ENCODE measurements around the gene ICA1L. TPM values are rescaled to one million over a fixed set of nuclear protein-coding genes. Genes with fewer than 3 reads are reported as not detected.

The ICA1L gene
- total and polyA plus RNA-seq, 2 experiments from 2014 or later, result 5.1 to 8.2 TPM

- Histone ChIP-seq H2AFZ (no peak overlapping the region), H3K36me3 (replicated peaks; ENCODE audit: insufficient read depth, low read depth) (no peaks in the 10 kb centered on the region), H3K9me3 (ENCODE audit: low read depth) (no peaks in the 10 kb centered on the region), H3K9me2 (replicated peaks; ENCODE audit: insufficient read depth) (no peaks in the 10 kb centered on the region), H3K4me2 (no peak overlapping the region), H3K4me3 (no peak overlapping the region), H4K20me1 (ENCODE audit: insufficient read depth, poor library complexity, severe bottlenecking) (no peaks in the 10 kb centered on the region), H3K79me2 (no peaks in the 10 kb centered on the region), H3K27ac (no peak overlapping the region), H3K27me3 (no peaks in the 10 kb centered on the region), H3K4me1 (ENCODE audit: insufficient read depth) (no peaks in the 10 kb centered on the region)
- TF ChIP-seq EZH2 (IDR thresholded peaks at IDR 0.05; ENCODE audit: borderline replicate concordance) (no peak), CTCF (IDR thresholded peaks at IDR 0.05; ENCODE audit: poor library complexity) (no peak), EZH2phosphoT487 (IDR thresholded peaks at IDR 0.05; ENCODE audit: low read depth, severe bottlenecking, unreplicated experiment) (no peak)
- DNase-seq (ENCODE audit: low spot score), result no peak
- WGBS (ENCODE audit: low lambda C conversion rate, missing lambda C conversion rate), result 83% methylated on average over 1 of the region's 1 CpG
These were observed 46.7 kb downstream of the ICA1L start for GRCh38 chr2:202824901-202825300.

GRCh38 chr2:202822411-202822810, 49.2 kb downstream of the ICA1L start:
- no peak for DNase-seq (ENCODE audit: low spot score)
- no peaks in the 10 kb centered on the region for H3K79me2 ChIP-seq
- no peaks in the 10 kb centered on the region for H3K9me2 ChIP-seq (replicated peaks; ENCODE audit: insufficient read depth)
- no peaks in the 10 kb centered on the region for H3K36me3 ChIP-seq (replicated peaks; ENCODE audit: insufficient read depth, low read depth)
- no peak for TF ChIP-seq EZH2phosphoT487 (IDR thresholded peaks at IDR 0.05; ENCODE audit: low read depth, severe bottlenecking, unreplicated experiment)
- TF ChIP-seq EZH2 (IDR thresholded peaks at IDR 0.05; ENCODE audit: borderline replicate concordance), result no peak
- TF ChIP-seq CTCF (IDR thresholded peaks at IDR 0.05; ENCODE audit: poor library complexity), result no peak
- no peak overlapping the region for H2AFZ ChIP-seq
- no peaks in the 10 kb centered on the region for H3K4me1 ChIP-seq (ENCODE audit: insufficient read depth)
- H3K27ac ChIP-seq, result no peak overlapping the region
- no peaks in the 10 kb centered on the region for H4K20me1 ChIP-seq (ENCODE audit: insufficient read depth, poor library complexity, severe bottlenecking)
- no peaks in the 10 kb centered on the region for H3K9me3 ChIP-seq (ENCODE audit: low read depth)
- H3K4me2 ChIP-seq, result no peak overlapping the region
- no peaks in the 10 kb centered on the region for H3K27me3 ChIP-seq
- 78% methylated on average over 2 of the region's 2 CpGs for WGBS (ENCODE audit: low lambda C conversion rate, missing lambda C conversion rate)
- no peak overlapping the region for H3K4me3 ChIP-seq

- TF ChIP-seq EZH2phosphoT487 (IDR thresholded peaks at IDR 0.05; ENCODE audit: low read depth, severe bottlenecking, unreplicated experiment), result no peak
- TF ChIP-seq CTCF (IDR thresholded peaks at IDR 0.05; ENCODE audit: poor library complexity), result no peak
- TF ChIP-seq EZH2 (IDR thresholded peaks at IDR 0.05; ENCODE audit: borderline replicate concordance), result no peak
- no peak for DNase-seq (ENCODE audit: low spot score)
- 91% methylated on average over 7 of the region's 7 CpGs for WGBS (ENCODE audit: low lambda C conversion rate, missing lambda C conversion rate)
- Histone ChIP-seq H3K9me3 (ENCODE audit: low read depth) (no peaks in the 10 kb centered on the region), H3K79me2 (no peaks in the 10 kb centered on the region), H3K4me1 (ENCODE audit: insufficient read depth) (no peaks in the 10 kb centered on the region), H3K4me2 (no peak overlapping the region), H3K9me2 (replicated peaks; ENCODE audit: insufficient read depth) (no peaks in the 10 kb centered on the region), H3K4me3 (no peak overlapping the region), H2AFZ (no peak overlapping the region), H3K27ac (no peak overlapping the region), H3K27me3 (no peaks in the 10 kb centered on the region), H3K36me3 (replicated peaks; ENCODE audit: insufficient read depth, low read depth) (no peaks in the 10 kb centered on the region), H4K20me1 (ENCODE audit: insufficient read depth, poor library complexity, severe bottlenecking) (no peaks in the 10 kb centered on the region)
These were observed 50.1 kb downstream of the ICA1L start for GRCh38 chr2:202821206-202822160.
